H1 (cell line): ENCODE results near the gene ARMC9. TPM values are rescaled to one million over a fixed set of nuclear protein-coding genes. Genes with fewer than 3 reads are reported as not detected.

Experiments used
- CTCF ChIA-PET: fragments of 300-600 bp; sonication (Branson Sonifier 250); formaldehyde crosslinking; loops from one replicate; lab custom pipeline; 2021; ENCODE audit not compliant: partially characterized antibody; lab: Charles Lee
- POLR2A ChIA-PET: fragments of 300-600 bp; sonication (Branson Sonifier 250); formaldehyde crosslinking; loops from one replicate; lab custom pipeline; 2021; ENCODE audit warnings: inconsistent platforms; ENCODE audit not compliant: partially characterized antibody; lab: Charles Lee
- DNase-seq, 2 experiments: peaks; one replicate each; pipeline versions ENCODE4 v3.0.0 to v3.0.0-alpha.2; 2010 to 2022; ENCODE audit warnings: low spot score in 2 of 2, low read depth in 1 of 2, mixed read lengths in 1 of 2
- FAIRE-seq: peaks from 2 replicates; lab custom pipeline; 2011; peaks lifted over from hg19 to GRCh38; lab: Jason Lieb, UNC
- H2AFZ ChIP-seq: 2 replicates; pipeline ENCODE4 v1.8.1; 2012; ENCODE audit warnings: low read length, inconsistent platforms
- H2AK5ac ChIP-seq: 2 replicates; pipeline ENCODE4 v1.6.1; 2013; ENCODE audit warnings: low read depth, low read length
- H2BK120ac ChIP-seq: replicated peaks from 2 replicates; pipeline ENCODE3; 2013; ENCODE audit warnings: low read depth, low read length, inconsistent platforms
- H2BK12ac ChIP-seq: 2 replicates; pipeline ENCODE4 v1.6.1; 2013; ENCODE audit warnings: low read depth, low read length
- H2BK15ac ChIP-seq: 2 replicates; pipeline ENCODE4 v1.6.1; 2013; ENCODE audit warnings: low read length
- H2BK20ac ChIP-seq: 2 replicates; pipeline ENCODE4 v1.6.1; 2013; ENCODE audit warnings: low read length
- H2BK5ac ChIP-seq: 2 replicates; pipeline ENCODE4 v1.6.1; 2013; ENCODE audit warnings: low read depth, low read length
- H3K14ac ChIP-seq: 2 replicates; pipeline ENCODE4 v1.6.1; 2013; ENCODE audit warnings: inconsistent platforms; ENCODE audit not compliant: insufficient read length
- H3K18ac ChIP-seq: 2 replicates; pipeline ENCODE4 v1.6.1; 2013; ENCODE audit warnings: low read length; ENCODE audit errors: extremely low read depth
- H3K23ac ChIP-seq: 2 replicates; pipeline ENCODE4 v1.6.1; 2013; ENCODE audit warnings: inconsistent platforms; ENCODE audit not compliant: insufficient read length
- H3K23me2 ChIP-seq: 2 replicates; pipeline ENCODE4 v1.6.1; 2013; ENCODE audit warnings: low read depth, low read length
- H3K27ac ChIP-seq: 2 replicates; pipeline ENCODE4 v1.6.1; 2011; ENCODE audit warnings: low read depth, low read length, inconsistent platforms
- H3K27me3 ChIP-seq, 4 experiments: replicated peaks in 1 of 4; 1 replicate in 1 of 4; 2 replicates in 3 of 4; pipeline versions ENCODE4 v1.6.1 to v1.8.1; 2011 to 2013; ENCODE audit warnings: low read length in 3 of 4, mild to moderate bottlenecking in 3 of 4, inconsistent platforms in 2 of 4, mixed read lengths in 2 of 4, moderate library complexity in 1 of 4; ENCODE audit not compliant: control insufficient read depth in 3 of 4, insufficient read depth in 3 of 4; ENCODE audit errors: extremely low read depth in 1 of 4
- H3K36me3 ChIP-seq, 4 experiments: 2 replicates each; pipeline versions ENCODE4 v1.6.1 to v1.8.1; 2011 to 2013; ENCODE audit warnings: mild to moderate bottlenecking in 4 of 4, low read length in 3 of 4, moderate library complexity in 2 of 4, control low read depth in 1 of 4, inconsistent platforms in 1 of 4; ENCODE audit not compliant: insufficient read depth in 4 of 4, control insufficient read depth in 2 of 4
- H3K4ac ChIP-seq: replicated peaks from 2 replicates; pipeline ENCODE3; 2013; ENCODE audit warnings: low read length, low read depth, mixed read lengths, inconsistent platforms; ENCODE audit not compliant: insufficient read length
- H3K4me1 ChIP-seq, 4 experiments: replicated peaks in 1 of 4; 1 replicate in 1 of 4; 2 replicates in 3 of 4; pipeline versions ENCODE4 v1.6.1 to v1.8.1; 2011 to 2013; ENCODE audit warnings: low read length in 3 of 4, inconsistent platforms in 2 of 4, mixed read lengths in 1 of 4; ENCODE audit not compliant: insufficient read depth in 4 of 4, control insufficient read depth in 3 of 4
- H3K4me2 ChIP-seq, 2 experiments: 2 replicates each; pipeline versions ENCODE4 v1.6.1 to v1.8.1; 2011 to 2013; ENCODE audit warnings: low read depth in 2 of 2, low read length in 2 of 2, control low read depth in 1 of 2, inconsistent platforms in 1 of 2, mild to moderate bottlenecking in 1 of 2; ENCODE audit not compliant: insufficient read depth in 1 of 2
- H3K4me3 ChIP-seq, 4 experiments: fragments of 200-600, 300-600 bp in 1 of 4; sonication (generic), shearing (Covaris generic), sonication (Bioruptor Twin) in 1 of 4; 2 replicates each; pipeline versions ENCODE4 v1.5.1 to v1.8.1; 2011 to 2016; ENCODE audit warnings: low read length in 4 of 4, low read depth in 3 of 4, control low read depth in 2 of 4, inconsistent platforms in 2 of 4, mild to moderate bottlenecking in 2 of 4, mixed read lengths in 1 of 4, moderate library complexity in 1 of 4; ENCODE audit not compliant: insufficient read depth in 2 of 4; ENCODE audit errors: extremely low read depth in 1 of 4
- H3K56ac ChIP-seq: replicated peaks from 2 replicates; pipeline ENCODE3; 2013; ENCODE audit warnings: low read depth, mild to moderate bottlenecking, mixed read lengths, low read length, inconsistent platforms; ENCODE audit not compliant: insufficient read length
- H3K79me1 ChIP-seq: 2 replicates; pipeline ENCODE4 v1.6.1; 2013; ENCODE audit warnings: low read depth, low read length, control low read depth
- H3K79me2 ChIP-seq, 2 experiments: 2 replicates each; pipeline versions ENCODE4 v1.6.1 to v1.8.1; 2012 to 2013; ENCODE audit warnings: low read length in 2 of 2, mild to moderate bottlenecking in 2 of 2, inconsistent platforms in 1 of 2; ENCODE audit not compliant: insufficient read depth in 2 of 2, control insufficient read depth in 1 of 2
- H3K9ac ChIP-seq, 4 experiments: replicated peaks in 1 of 4; 1 replicate in 1 of 4; 2 replicates in 3 of 4; pipeline versions ENCODE4 v1.6.1 to v1.8.1; 2011 to 2013; ENCODE audit warnings: low read depth in 3 of 4, low read length in 3 of 4, control low read depth in 2 of 4, mild to moderate bottlenecking in 2 of 4, moderate library complexity in 2 of 4, inconsistent platforms in 1 of 4; ENCODE audit errors: extremely low read depth in 1 of 4
- H3K9me3 ChIP-seq, 2 experiments: 2 replicates each; pipeline versions ENCODE4 v1.6.1 to v1.8.1; 2012 to 2013; ENCODE audit warnings: mild to moderate bottlenecking in 2 of 2, moderate library complexity in 2 of 2, control low read depth in 1 of 2, inconsistent platforms in 1 of 2, low read depth in 1 of 2, low read length in 1 of 2, mixed read lengths in 1 of 2; ENCODE audit not compliant: insufficient read depth in 2 of 2
- H4K20me1 ChIP-seq, 2 experiments: replicated peaks in 1 of 2; 2 replicates each; pipeline versions ENCODE3 to v1.8.1; 2011 to 2013; ENCODE audit warnings: inconsistent platforms in 2 of 2, low read length in 2 of 2, mild to moderate bottlenecking in 1 of 2; ENCODE audit not compliant: insufficient read depth in 2 of 2, control insufficient read depth in 1 of 2
- H4K5ac ChIP-seq: 2 replicates; pipeline ENCODE4 v1.6.1; 2013; ENCODE audit warnings: low read length, low read depth, mixed read lengths, inconsistent platforms; ENCODE audit not compliant: insufficient read length
- H4K8ac ChIP-seq: 2 replicates; pipeline ENCODE4 v1.8.0; 2013; ENCODE audit warnings: mild to moderate bottlenecking, moderate library complexity, low read length, inconsistent platforms; ENCODE audit not compliant: insufficient read depth; ENCODE audit errors: extremely low read depth
- H4K91ac ChIP-seq: replicated peaks from 2 replicates; pipeline ENCODE3; 2013; ENCODE audit warnings: low read length, mixed read lengths, inconsistent platforms; ENCODE audit not compliant: insufficient read length
- CREB1 ChIP-seq: IDR thresholded peaks from 2 replicates; pipeline ENCODE4 v1.6.1; 2012; ENCODE audit warnings: inconsistent platforms
- E2F6 ChIP-seq: IDR thresholded peaks from 2 replicates; pipeline ENCODE4 v1.6.1; 2012; ENCODE audit warnings: inconsistent platforms
- SAP30 ChIP-seq: fragments of 300-600 bp; sonication (generic); IDR thresholded peaks from 2 replicates; pipeline ENCODE4 v1.7.1; 2012; ENCODE audit warnings: low read length, moderate library complexity, mild to moderate bottlenecking, inconsistent platforms; ENCODE audit not compliant: insufficient read depth, insufficient replicate concordance
- SIX5 ChIP-seq: IDR thresholded peaks from 2 replicates; pipeline ENCODE4 v1.6.1; 2011; ENCODE audit warnings: mild to moderate bottlenecking, low read depth, low read length
- TBP ChIP-seq: IDR thresholded peaks from 2 replicates; pipeline ENCODE4 v1.6.1; 2011; ENCODE audit warnings: low read depth, low read length, improper control_type of control experiment
- WGBS, 2 experiments: shearing (Covaris generic) in 1 of 2; methylation state at CpG; one replicate each; pipeline versions ENCODE4 v1.1.6 to v1.1.7; 2013 to 2015; ENCODE audit warnings: low lambda C conversion rate in 2 of 2, mixed read lengths in 2 of 2, inconsistent platforms in 1 of 2, low coverage in 1 of 2, missing lambda C conversion rate in 1 of 2; ENCODE audit not compliant: insufficient replicate concordance in 2 of 2, insufficient coverage in 1 of 2, insufficient read length in 1 of 2; ENCODE audit errors: extremely low coverage in 1 of 2, missing lambda C conversion rate in 1 of 2; 5-methylcytosine and 5-hydroxymethylcytosine counted together
- polyA plus RNA-seq, 7 experiments: library from polyadenylated mRNA; depleted of rRNA in 3 of 7; stranded (reverse) in 5 of 7; unstranded in 2 of 7; fragments of >200 nt in 5 of 7; fragments of 200-250 nt in 2 of 7; gene quantifications; 1 replicate in 5 of 7; 2 replicates in 1 of 7; 4 replicates in 1 of 7; pipeline versions ENCODE4 v1.2.1 to v1.2.3, GENCODE V29; 2011 to 2013; ENCODE audit warnings: missing spikeins in 2 of 7, mixed read lengths in 2 of 7
- total RNA-seq: library from RNA; stranded (reverse); fragmentation: NEBNext Ultra II Directional; extraction: Animal tissue kit (Norgen Biotek cat#: 25700); gene quantifications from 2 replicates; pipeline ENCODE4 v1.2.1, GENCODE V29; 2021

ARMC9 gene
- total and polyA plus RNA-seq, 2 of the 8 experiments (the other 6 are each of a cell fraction or from before 2014, with no cell fraction given): 23.2 to 36.1 TPM

GRCh38 chr2:231371430-231372054, 173.1 kb downstream of the ARMC9 start:
- H3K27me3 ChIP-seq: no peaks in the 10 kb centered on the region; a peak in 2 of 7 replicates
- H2BK120ac ChIP-seq: peak overlapping the region; percentile 100
- H3K14ac ChIP-seq: no peak overlapping the region
- H3K27ac ChIP-seq: peak overlapping the region; percentile 86
- H3K4me1 ChIP-seq: peaks cover 0 to 33% (median 26%) of the 10 kb centered on the region in 4 experiments; a peak in 6 of 7 replicates
- H2BK5ac ChIP-seq: peak overlapping the region; percentile 99
- H3K9me3 ChIP-seq: no peaks in the 10 kb centered on the region
- peak overlapping the region; percentile 99 for H2BK12ac ChIP-seq
- peak overlapping the region; percentile 91 for H3K56ac ChIP-seq
- peak overlapping the region; percentile 99 for H3K18ac ChIP-seq
- CTCF ChIA-PET: interaction anchor here (0.7 to 26.8 kb wide), 10 partner anchors 9 to 502 kb away, joined by 3 to 617 read pairs (median 4); partner anchors contain the start of gene B3GNT7
- no peaks in the 10 kb centered on the region for H3K79me2 ChIP-seq
- H3K36me3 ChIP-seq: no peaks in the 10 kb centered on the region
- peak overlapping the region; percentile 100 for H2AK5ac ChIP-seq
- no peak for FAIRE-seq
- peak overlapping the region; percentile 95 for H4K5ac ChIP-seq
- H4K8ac ChIP-seq: peak overlapping the region; percentile 87
- no peak for DNase-seq
- H2AFZ ChIP-seq: no peak overlapping the region
- no peak overlapping the region; a peak in 1 of 7 replicates for H3K9ac ChIP-seq
- H3K4me3 ChIP-seq: no peak overlapping the region
- 0 out of 2 replicates have a peak, but pooled peaks cover 4% of the 10 kb centered on the region for H3K23me2 ChIP-seq
- WGBS, 2 experiments: 82% methylated on average over 13 of the region's 13 CpGs; no CpG with 5 or more reads in 1 of the 2 experiments
- POLR2A ChIA-PET: interaction anchor here (1.0 to 2.7 kb wide), 11 partner anchors 10 to 93 kb away, joined by 3 to 13 read pairs (median 6); partner anchors contain the start of gene NCL
- peak overlapping the region; percentile 100 for H2BK20ac ChIP-seq
- peak overlapping the region in 1 of 2 experiments; percentile 40; a peak in 2 of 4 replicates for H3K4me2 ChIP-seq
- no peak overlapping the region for H3K23ac ChIP-seq
- peak overlapping the region; percentile 72; the same call in 1 of the 2 replicates for H2BK15ac ChIP-seq
- no peaks in the 10 kb centered on the region for H4K20me1 ChIP-seq
- peak overlapping the region; percentile 100 for H3K4ac ChIP-seq
- H3K79me1 ChIP-seq: no peaks in the 10 kb centered on the region
- H4K91ac ChIP-seq: peak overlapping the region; percentile 100
- TF ChIP-seq CREB1 (no peak), SAP30 (no peak), SIX5 (no peak), E2F6 (0 out of 2 replicates have a peak, but pooled peaks have one; percentile 13), TBP (no peak)
